ENCODE results near the gene QSOX2.

Gene QSOX2

DNA sequence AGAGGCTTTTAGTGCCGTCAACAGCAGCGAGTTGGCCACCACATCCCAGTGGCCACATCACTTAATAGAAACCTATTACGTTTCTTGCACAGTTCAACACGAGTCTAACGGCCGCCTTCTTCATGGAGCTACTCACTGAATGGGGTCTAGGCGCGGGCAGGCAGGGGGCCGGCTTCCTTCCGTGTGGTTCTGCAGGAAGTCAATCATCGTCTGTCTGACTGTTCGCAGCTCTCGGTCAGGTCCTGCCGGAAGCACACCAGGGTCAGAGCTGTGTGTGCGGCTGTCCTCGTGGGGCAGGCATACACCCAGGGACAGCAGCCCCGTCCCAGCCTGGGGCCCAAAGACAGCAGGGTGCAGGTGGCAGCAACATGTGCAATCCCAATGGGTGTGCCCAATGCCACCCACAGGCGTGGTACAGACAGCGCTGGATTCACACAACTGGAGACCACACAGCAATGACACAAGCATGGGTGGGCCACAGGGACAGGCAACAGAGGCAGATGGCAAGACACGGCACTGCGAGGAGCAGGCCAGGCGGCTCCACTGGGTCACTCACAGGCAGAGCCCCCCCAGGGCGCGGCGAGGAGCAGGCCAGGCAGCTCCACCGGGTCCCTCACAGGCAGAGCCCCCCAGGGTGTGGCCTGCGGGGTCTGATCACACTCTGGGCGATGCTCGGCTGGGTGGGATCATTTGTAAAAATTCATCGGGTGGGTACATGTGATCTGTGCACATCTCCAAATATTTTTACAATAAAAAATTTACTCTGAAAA lies 21.6 kb downstream of the QSOX2 start:
- Histone ChIP-seq H3K4ac (ENCODE audit: low read length) (no peak overlapping the region), H2BK12ac (ENCODE audit: low read length) (no peak overlapping the region), H2BK5ac (ENCODE audit: low read length) (no peak overlapping the region), H3K27me3 (ENCODE audit: control insufficient read depth in 3 of 3, insufficient read depth in 3 of 3, low read depth in 1 of 3, low read length in 3 of 3) (no peaks in the 10 kb centered on the region), H4K8ac (ENCODE audit: low read depth, low read length) (no peak overlapping the region), H3K4me2 (ENCODE audit: insufficient read depth, low read length, poor library complexity, severe bottlenecking) (no peak overlapping the region), H3K4me1 (ENCODE audit: control insufficient read depth in 2 of 2, insufficient read depth in 1 of 2, low read depth in 1 of 2, low read length in 2 of 2) (no peaks in the 10 kb centered on the region), H2AFZ (ENCODE audit: low read length) (no peak overlapping the region), H3K4me3 (ENCODE audit: low read length in 2 of 2) (peak overlapping the region in 1 of 2 donors; percentile 54), H3K23ac (ENCODE audit: low read depth, low read length, poor library complexity) (peak overlapping the region; percentile 53), H3K36me3 (replicated peaks in 1 of 2; ENCODE audit: control insufficient read depth in 2 of 2, insufficient read depth in 2 of 2, low read length in 2 of 2) (peaks cover 9 to 67% of the 10 kb centered on the region in 2 donors), H4K91ac (ENCODE audit: low read depth, low read length, poor library complexity) (no peak overlapping the region), H2BK120ac (ENCODE audit: low read depth, low read length) (no peak overlapping the region), H3K14ac (ENCODE audit: low read length) (no peak overlapping the region), H3K79me1 (ENCODE audit: low read depth, low read length) (peaks cover 22% of the 10 kb centered on the region), H2BK15ac (ENCODE audit: low read length) (no peak overlapping the region), H3K9ac (ENCODE audit: low read depth, low read length, poor library complexity) (no peak overlapping the region), H3K9me3 (replicated peaks in 1 of 2; ENCODE audit: control insufficient read depth in 2 of 2, insufficient read depth in 1 of 2, low read depth in 1 of 2, low read length in 2 of 2) (no peaks in the 10 kb centered on the region), H2AK5ac (ENCODE audit: low read depth, low read length) (no peak overlapping the region), H3K27ac (replicated peaks; ENCODE audit: low read length) (no peak overlapping the region), H3K18ac (ENCODE audit: low read length) (peak overlapping the region; percentile 27)
- no CpG with 5 or more reads among the region's 30 CpGs for WGBS, 2 donors (ENCODE audit: extremely low coverage in 2 of 2, insufficient read length in 2 of 2, insufficient replicate concordance in 1 of 2)
- DNase-seq (ENCODE audit: low spot score) = no peak

DNA sequence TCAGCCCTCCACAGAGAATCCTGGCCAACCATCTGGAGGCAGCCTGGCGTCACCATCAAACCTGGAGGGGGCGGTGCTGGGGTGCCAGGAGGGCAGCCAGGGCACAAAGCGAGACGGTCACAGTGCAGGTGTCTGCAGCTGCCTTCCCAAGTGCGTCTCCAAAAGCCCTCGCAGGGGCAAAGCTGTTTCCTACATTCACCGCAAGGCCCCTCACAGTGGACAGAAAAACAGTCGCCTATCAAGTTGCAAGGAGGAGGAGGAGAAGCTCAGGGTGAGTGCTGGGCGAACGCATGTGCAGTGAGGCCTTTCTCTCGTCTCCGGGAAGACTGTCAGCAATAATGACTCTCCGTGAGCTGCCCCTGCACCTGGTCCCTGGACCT lies 22.7 kb downstream of the QSOX2 start:
- Histone ChIP-seq H2BK12ac (ENCODE audit: low read length) (no peak overlapping the region), H3K4me2 (ENCODE audit: insufficient read depth, low read length, poor library complexity, severe bottlenecking) (no peak overlapping the region), H2AFZ (ENCODE audit: low read length) (no peak overlapping the region), H4K8ac (ENCODE audit: low read depth, low read length) (no peak overlapping the region), H3K9me3 (replicated peaks in 1 of 2; ENCODE audit: control insufficient read depth in 2 of 2, insufficient read depth in 1 of 2, low read depth in 1 of 2, low read length in 2 of 2) (no peaks in the 10 kb centered on the region), H2BK15ac (ENCODE audit: low read length) (no peak overlapping the region), H3K9ac (ENCODE audit: low read depth, low read length, poor library complexity) (no peak overlapping the region), H4K91ac (ENCODE audit: low read depth, low read length, poor library complexity) (no peak overlapping the region), H3K18ac (ENCODE audit: low read length) (no peak overlapping the region), H3K23ac (ENCODE audit: low read depth, low read length, poor library complexity) (no peak overlapping the region), H3K4me3 (ENCODE audit: low read length in 2 of 2) (no peak overlapping the region), H2BK120ac (ENCODE audit: low read depth, low read length) (no peak overlapping the region), H2BK5ac (ENCODE audit: low read length) (peak overlapping the region; percentile 46), H3K79me1 (ENCODE audit: low read depth, low read length) (peaks cover 25% of the 10 kb centered on the region), H3K4me1 (ENCODE audit: control insufficient read depth in 2 of 2, insufficient read depth in 1 of 2, low read depth in 1 of 2, low read length in 2 of 2) (no peaks in the 10 kb centered on the region), H3K27me3 (ENCODE audit: control insufficient read depth in 3 of 3, insufficient read depth in 3 of 3, low read depth in 1 of 3, low read length in 3 of 3) (no peaks in the 10 kb centered on the region), H3K14ac (ENCODE audit: low read length) (no peak overlapping the region), H3K4ac (ENCODE audit: low read length) (no peak overlapping the region), H3K36me3 (replicated peaks in 1 of 2; ENCODE audit: control insufficient read depth in 2 of 2, insufficient read depth in 2 of 2, low read length in 2 of 2) (peaks cover 14 to 74% of the 10 kb centered on the region in 2 donors), H3K27ac (replicated peaks; ENCODE audit: low read length) (no peak overlapping the region), H2AK5ac (ENCODE audit: low read depth, low read length) (no peak overlapping the region)
- no CpG with 5 or more reads among the region's 13 CpGs for WGBS, 2 donors (ENCODE audit: extremely low coverage in 2 of 2, insufficient read length in 2 of 2, insufficient replicate concordance in 1 of 2)
- no peak for DNase-seq (ENCODE audit: low spot score)

DNA sequence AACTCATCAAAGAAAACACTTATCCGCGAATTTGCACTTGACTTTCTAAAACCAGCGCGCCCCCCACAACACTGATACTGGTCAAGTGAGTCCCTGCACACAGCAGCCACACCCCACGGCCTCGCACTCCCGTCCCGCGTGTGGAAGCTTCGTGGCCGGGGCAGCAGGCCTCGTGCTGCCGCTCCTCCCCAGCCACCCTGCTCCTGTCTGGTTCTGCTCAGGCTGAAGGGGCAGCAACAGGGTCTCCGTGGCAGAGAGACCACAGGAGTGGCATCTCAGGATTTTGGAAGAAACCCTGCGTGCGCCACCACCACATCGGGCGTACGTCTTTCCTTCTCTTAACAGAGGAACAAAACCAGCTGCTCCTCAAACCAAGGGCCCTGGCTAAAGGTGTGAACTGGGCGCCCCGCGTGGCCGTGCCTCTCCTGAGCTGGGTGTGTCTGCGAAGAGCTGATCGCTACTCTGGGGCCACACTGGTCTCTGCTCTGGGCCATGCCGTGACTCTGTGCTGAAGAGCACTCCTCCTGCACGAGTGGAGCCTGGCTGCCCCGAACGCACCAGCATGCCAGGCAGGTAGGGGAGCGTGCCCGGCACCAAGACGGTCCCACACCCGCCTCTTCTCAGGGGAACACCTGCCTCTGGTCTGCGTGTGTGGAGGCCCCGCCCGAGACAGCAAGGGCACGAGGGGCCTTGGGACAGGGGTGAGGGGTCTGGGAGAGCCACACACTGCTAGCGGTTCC lies 23.3 kb downstream of the QSOX2 start:
- Histone ChIP-seq H3K4me3 (ENCODE audit: low read length in 2 of 2) (no peak overlapping the region), H4K91ac (ENCODE audit: low read depth, low read length, poor library complexity) (no peak overlapping the region), H2AK5ac (ENCODE audit: low read depth, low read length) (no peak overlapping the region), H3K27ac (replicated peaks; ENCODE audit: low read length) (no peak overlapping the region), H4K8ac (ENCODE audit: low read depth, low read length) (peak overlapping the region; percentile 75), H2BK5ac (ENCODE audit: low read length) (peak overlapping the region; percentile 46), H3K14ac (ENCODE audit: low read length) (no peak overlapping the region), H3K9me3 (replicated peaks in 1 of 2; ENCODE audit: control insufficient read depth in 2 of 2, insufficient read depth in 1 of 2, low read depth in 1 of 2, low read length in 2 of 2) (no peaks in the 10 kb centered on the region), H2BK12ac (ENCODE audit: low read length) (no peak overlapping the region), H3K4me2 (ENCODE audit: insufficient read depth, low read length, poor library complexity, severe bottlenecking) (no peak overlapping the region), H3K4me1 (ENCODE audit: control insufficient read depth in 2 of 2, insufficient read depth in 1 of 2, low read depth in 1 of 2, low read length in 2 of 2) (no peaks in the 10 kb centered on the region), H2AFZ (ENCODE audit: low read length) (no peak overlapping the region), H3K4ac (ENCODE audit: low read length) (no peak overlapping the region), H3K79me1 (ENCODE audit: low read depth, low read length) (peaks cover 25% of the 10 kb centered on the region), H3K18ac (ENCODE audit: low read length) (peak overlapping the region; percentile 21), H3K9ac (ENCODE audit: low read depth, low read length, poor library complexity) (no peak overlapping the region), H2BK15ac (ENCODE audit: low read length) (no peak overlapping the region), H3K27me3 (ENCODE audit: control insufficient read depth in 3 of 3, insufficient read depth in 3 of 3, low read depth in 1 of 3, low read length in 3 of 3) (no peaks in the 10 kb centered on the region), H3K23ac (ENCODE audit: low read depth, low read length, poor library complexity) (no peak overlapping the region), H2BK120ac (ENCODE audit: low read depth, low read length) (no peak overlapping the region), H3K36me3 (replicated peaks in 1 of 2; ENCODE audit: control insufficient read depth in 2 of 2, insufficient read depth in 2 of 2, low read length in 2 of 2) (peaks cover 15 to 79% of the 10 kb centered on the region in 2 donors)
- no peak for DNase-seq (ENCODE audit: low spot score)
- WGBS, 2 donors (ENCODE audit: extremely low coverage in 2 of 2, insufficient read length in 2 of 2, insufficient replicate concordance in 1 of 2) = no CpG with 5 or more reads among the region's 38 CpGs

DNA sequence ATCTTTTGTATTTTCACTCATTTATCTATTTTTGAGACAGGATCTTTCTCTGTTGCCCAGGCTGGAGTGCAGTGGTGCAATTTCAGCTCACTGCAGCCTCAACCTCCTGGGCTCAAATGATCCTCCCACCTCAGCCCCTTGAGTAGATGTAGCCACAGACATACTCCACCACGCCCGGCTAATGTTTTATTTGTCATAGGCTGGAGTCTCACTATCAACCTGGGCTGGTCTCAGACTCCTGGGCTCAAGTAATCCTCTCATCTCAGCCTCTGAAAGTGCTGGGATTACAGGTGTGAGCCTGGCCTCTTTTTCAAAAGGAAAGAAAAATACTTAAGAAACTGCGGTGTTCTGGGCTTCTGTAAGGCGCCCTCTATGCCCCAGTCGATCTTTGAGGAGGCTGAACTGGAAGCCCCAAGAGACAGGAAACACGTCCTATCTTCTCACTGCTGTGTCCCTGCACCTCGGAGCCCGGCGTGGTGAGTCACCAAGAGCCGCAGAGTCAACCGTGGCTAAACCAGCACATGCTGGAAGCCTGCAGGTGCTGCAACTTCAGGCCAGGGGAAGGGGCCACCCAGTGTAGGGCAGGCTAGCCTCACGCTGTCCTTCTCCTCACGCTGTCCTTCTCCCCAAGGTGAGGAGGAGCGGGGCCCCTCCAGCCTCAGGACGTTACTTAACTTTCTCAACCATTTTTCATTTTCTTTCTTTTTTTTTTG lies 25.4 kb downstream of the QSOX2 start:
- H3K9me3 ChIP-seq (replicated peaks in 1 of 2; ENCODE audit: control insufficient read depth in 2 of 2, insufficient read depth in 1 of 2, low read depth in 1 of 2, low read length in 2 of 2) = no peaks in the 10 kb centered on the region
- no peak overlapping the region for H3K4ac ChIP-seq (ENCODE audit: low read length)
- no peak overlapping the region for H3K4me3 ChIP-seq (ENCODE audit: low read length in 2 of 2)
- no CpG with 5 or more reads among the region's 15 CpGs for WGBS, 2 donors (ENCODE audit: extremely low coverage in 2 of 2, insufficient read length in 2 of 2, insufficient replicate concordance in 1 of 2)
- peaks cover 18% of the 10 kb centered on the region for H3K79me1 ChIP-seq (ENCODE audit: low read depth, low read length)
- no peak overlapping the region for H2BK15ac ChIP-seq (ENCODE audit: low read length)
- H3K4me2 ChIP-seq (ENCODE audit: insufficient read depth, low read length, poor library complexity, severe bottlenecking) = no peak overlapping the region
- H4K91ac ChIP-seq (ENCODE audit: low read depth, low read length, poor library complexity) = no peak overlapping the region
- H2BK12ac ChIP-seq (ENCODE audit: low read length) = no peak overlapping the region
- no peak overlapping the region for H3K14ac ChIP-seq (ENCODE audit: low read length)
- DNase-seq (ENCODE audit: low spot score) = no peak
- no peak overlapping the region for H3K23ac ChIP-seq (ENCODE audit: low read depth, low read length, poor library complexity)
- no peak overlapping the region for H4K8ac ChIP-seq (ENCODE audit: low read depth, low read length)
- H3K27ac ChIP-seq (replicated peaks; ENCODE audit: low read length) = no peak overlapping the region
- no peaks in the 10 kb centered on the region for H3K27me3 ChIP-seq (ENCODE audit: control insufficient read depth in 3 of 3, insufficient read depth in 3 of 3, low read depth in 1 of 3, low read length in 3 of 3)
- no peak overlapping the region for H2AK5ac ChIP-seq (ENCODE audit: low read depth, low read length)
- H2BK5ac ChIP-seq (ENCODE audit: low read length) = no peak overlapping the region
- no peak overlapping the region for H3K9ac ChIP-seq (ENCODE audit: low read depth, low read length, poor library complexity)
- H3K4me1 ChIP-seq (ENCODE audit: control insufficient read depth in 2 of 2, insufficient read depth in 1 of 2, low read depth in 1 of 2, low read length in 2 of 2) = no peaks in the 10 kb centered on the region
- no peak overlapping the region for H2AFZ ChIP-seq (ENCODE audit: low read length)
- peaks cover 17 to 86% of the 10 kb centered on the region in 2 donors for H3K36me3 ChIP-seq (replicated peaks in 1 of 2; ENCODE audit: control insufficient read depth in 2 of 2, insufficient read depth in 2 of 2, low read length in 2 of 2)
- H2BK120ac ChIP-seq (ENCODE audit: low read depth, low read length) = no peak overlapping the region
- no peak overlapping the region for H3K18ac ChIP-seq (ENCODE audit: low read length)

Data from neuronal stem cell (in vitro differentiated cells).